AG10803 (cell line): ENCODE measurements around the gene ANKUB1.

Experiments used
- DNase-seq: peaks from one replicate; pipeline ENCODE4 v3.0.0; 2010; ENCODE audit warnings: low read depth
- H3K4me3 ChIP-seq: 2 replicates; pipeline ENCODE4 v1.5.1; 2011; ENCODE audit warnings: mild to moderate bottlenecking, low read length, control low read depth
- TF ChIP-seq, protein P1 (sequence below): conservative IDR thresholded peaks from 2 replicates; pipeline ENCODE4 v1.5.1; 2011; ENCODE audit warnings: mild to moderate bottlenecking, low read length, control low read depth, inconsistent platforms

Gene ANKUB1

DNA sequence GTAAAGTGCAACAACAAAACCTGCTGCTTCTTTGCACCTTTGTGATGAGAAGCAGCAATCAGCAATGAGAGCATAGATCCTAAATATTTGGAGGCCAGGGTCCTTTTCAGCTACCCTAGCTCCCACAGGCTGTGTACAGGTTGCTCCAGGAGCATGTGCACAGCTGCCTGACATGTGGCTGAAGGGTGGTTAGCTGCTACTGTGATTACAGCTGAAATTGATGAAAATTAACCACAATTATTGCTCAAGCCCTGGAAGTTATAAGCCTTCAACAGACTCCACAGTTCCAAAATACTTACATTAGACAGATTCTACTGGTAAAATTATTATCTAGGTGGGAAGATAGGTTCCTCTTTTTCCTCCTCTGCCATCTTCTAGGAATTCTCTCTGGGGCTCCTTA lies 68.6 kb downstream of the ANKUB1 start:
- TF ChIP-seq, protein P1, sequence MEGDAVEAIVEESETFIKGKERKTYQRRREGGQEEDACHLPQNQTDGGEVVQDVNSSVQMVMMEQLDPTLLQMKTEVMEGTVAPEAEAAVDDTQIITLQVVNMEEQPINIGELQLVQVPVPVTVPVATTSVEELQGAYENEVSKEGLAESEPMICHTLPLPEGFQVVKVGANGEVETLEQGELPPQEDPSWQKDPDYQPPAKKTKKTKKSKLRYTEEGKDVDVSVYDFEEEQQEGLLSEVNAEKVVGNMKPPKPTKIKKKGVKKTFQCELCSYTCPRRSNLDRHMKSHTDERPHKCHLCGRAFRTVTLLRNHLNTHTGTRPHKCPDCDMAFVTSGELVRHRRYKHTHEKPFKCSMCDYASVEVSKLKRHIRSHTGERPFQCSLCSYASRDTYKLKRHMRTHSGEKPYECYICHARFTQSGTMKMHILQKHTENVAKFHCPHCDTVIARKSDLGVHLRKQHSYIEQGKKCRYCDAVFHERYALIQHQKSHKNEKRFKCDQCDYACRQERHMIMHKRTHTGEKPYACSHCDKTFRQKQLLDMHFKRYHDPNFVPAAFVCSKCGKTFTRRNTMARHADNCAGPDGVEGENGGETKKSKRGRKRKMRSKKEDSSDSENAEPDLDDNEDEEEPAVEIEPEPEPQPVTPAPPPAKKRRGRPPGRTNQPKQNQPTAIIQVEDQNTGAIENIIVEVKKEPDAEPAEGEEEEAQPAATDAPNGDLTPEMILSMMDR = no peak
- no peak overlapping the region for H3K4me3 ChIP-seq
- peak; percentile 67 for DNase-seq

DNA sequence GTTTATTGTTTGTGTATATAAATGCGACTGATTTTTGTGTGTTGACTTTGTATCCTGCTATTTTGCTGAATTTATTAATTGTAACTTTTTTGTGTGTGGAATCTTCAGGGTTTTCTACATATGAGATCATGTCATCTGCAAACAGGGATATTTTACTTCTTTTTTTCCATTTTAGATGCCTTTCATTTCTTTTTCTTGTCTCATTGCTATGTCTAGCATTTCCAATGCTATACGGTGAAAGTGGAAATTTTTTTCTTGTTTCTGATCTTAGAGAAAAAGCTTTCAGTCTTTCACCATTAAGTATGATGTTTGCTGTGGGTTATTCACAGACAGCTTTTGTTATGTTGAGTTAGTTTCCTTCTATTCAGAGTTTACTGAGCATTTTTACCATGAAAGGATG lies 71.4 kb downstream of the ANKUB1 start:
- no peak for DNase-seq
- no peak overlapping the region for H3K4me3 ChIP-seq
- TF ChIP-seq, protein P1 = no peak

DNA sequence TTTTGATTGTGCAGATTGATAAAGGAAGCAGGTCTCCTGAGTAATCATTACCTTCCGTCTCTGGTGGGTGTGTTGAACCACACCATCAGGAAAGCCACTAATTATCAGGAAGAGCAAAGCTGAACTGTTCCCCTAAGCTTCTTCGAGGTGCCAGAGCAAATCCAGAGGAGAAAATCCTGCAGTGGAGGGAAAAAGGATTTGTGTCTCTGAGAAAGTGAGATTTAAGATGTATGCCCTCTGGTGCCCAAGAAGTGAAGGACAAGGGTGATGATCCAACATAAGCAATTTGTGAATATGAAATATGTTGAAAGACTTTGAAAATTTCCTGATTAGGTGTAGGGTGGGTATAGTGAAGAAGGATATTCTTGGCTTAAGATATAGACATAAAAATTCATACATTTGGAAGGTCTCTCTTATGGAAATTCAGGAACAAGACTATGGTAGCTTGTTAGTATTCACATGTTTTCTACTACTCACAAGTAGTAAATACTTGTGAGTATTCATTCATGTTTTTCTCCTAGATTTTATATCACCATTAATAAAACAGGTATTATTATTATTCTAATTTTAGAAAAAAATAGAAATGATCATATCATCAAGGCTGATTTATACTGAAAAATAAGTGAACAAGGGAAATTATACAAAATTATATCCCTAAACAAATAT lies 74.8 kb downstream of the ANKUB1 start:
- TF ChIP-seq, protein P1 = peak; percentile 88
- no peak overlapping the region for H3K4me3 ChIP-seq
- DNase-seq = peak; percentile 81

DNA sequence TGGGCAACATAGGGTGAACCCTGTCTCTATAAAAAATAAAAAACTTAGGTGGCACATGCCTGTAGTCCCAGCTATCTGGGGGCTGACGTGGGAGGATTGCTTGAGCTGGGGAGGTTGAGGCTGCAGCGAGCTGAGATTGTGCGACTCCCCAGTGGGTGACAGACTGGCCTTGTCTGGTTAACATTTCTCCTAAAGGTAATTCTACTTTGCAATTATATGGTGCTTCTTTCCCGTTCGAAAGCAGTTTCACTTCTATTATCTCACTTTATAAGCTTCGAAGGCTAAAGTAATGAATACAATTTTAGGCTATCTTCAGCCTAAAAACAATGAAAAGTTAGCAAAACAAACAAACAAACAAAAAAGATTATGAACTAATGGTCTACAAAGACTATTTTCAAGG lies 75.4 kb downstream of the ANKUB1 start:
- TF ChIP-seq, protein P1 = no peak
- H3K4me3 ChIP-seq = no peak overlapping the region
- no peak for DNase-seq

DNA sequence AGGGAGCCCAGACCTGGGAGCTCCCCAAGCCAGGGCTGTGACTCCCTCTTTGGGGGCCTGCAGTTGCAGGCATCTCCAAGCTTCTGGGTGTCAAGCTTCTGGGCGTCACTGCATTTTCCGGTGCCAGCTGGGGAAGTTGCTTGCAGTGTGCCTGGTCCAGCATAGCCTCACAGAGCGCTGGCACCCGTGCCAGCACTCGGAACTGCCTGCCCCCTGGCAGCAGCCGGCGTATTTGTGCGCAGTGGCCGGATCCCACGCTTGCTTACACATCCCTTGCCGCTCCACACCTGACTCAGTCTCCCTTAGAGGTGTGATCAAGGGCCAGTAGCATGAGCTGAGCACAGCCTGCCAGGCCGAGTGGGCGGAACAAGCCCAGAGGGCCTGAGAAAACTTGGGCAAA lies 77.1 kb downstream of the ANKUB1 start:
- TF ChIP-seq, protein P1 = no peak
- no peak for DNase-seq
- no peak overlapping the region for H3K4me3 ChIP-seq

DNA sequence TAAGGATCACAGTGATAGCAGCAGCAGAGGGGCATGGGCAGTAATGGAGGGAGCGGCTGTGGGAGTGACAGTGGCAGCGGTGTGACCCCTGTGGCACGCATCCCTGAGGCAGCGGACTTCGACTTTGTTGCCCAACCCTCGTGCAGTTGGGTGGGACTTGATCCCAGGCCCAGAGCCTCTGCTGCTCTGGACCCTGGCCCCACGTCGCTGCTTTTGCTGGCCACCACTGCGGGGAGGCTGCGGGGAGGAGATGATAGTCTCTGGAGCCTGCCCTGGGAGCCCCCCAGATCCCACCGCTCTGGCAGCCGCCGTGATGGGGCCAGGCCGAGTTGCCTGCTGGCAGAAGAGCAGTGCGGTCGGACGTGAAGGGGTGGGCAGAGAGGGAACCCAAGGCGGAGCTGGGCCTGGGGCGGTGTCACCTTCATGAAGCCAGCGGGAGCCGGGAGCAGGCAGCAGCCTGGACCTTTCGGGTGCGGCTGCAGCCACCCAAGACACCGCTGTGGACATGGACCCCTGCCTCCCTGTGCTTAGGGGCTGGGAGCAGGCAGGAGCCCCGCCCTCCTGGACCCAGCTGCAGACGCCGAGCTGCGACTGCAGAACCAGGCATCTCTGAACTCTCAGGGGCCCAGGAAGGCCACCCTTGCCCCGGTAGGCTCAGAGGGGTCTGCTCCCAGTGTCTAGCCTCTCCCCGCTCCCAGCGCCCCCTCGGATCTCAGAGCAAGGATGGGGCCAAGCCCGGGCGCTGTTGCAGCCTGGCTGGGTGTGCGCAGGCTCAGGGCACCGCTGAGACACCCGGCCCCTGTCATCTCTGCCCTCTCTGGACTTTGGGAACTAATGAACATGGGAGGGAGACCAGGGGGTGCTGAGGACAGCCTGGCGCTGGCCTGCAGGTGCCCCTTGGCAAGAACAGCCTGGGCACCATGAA lies 78.4 kb downstream of the ANKUB1 start:
- TF ChIP-seq, protein P1 = no peak
- H3K4me3 ChIP-seq = no peak overlapping the region
- DNase-seq = no peak
